ENCODE data around the gene ZBTB7A.

ZBTB7A gene

GRCh38 chr19:4052114-4052992 is 14.3 kb downstream of the ZBTB7A start:
- DNase-seq = no peak

- no peak for DNase-seq
These were observed 15.3 kb downstream of the ZBTB7A start for GRCh38 chr19:4051175-4052101.

GRCh38 chr19:4049432-4049831 is 17.3 kb downstream of the ZBTB7A start:
- DNase-seq = no peak

DNA sequence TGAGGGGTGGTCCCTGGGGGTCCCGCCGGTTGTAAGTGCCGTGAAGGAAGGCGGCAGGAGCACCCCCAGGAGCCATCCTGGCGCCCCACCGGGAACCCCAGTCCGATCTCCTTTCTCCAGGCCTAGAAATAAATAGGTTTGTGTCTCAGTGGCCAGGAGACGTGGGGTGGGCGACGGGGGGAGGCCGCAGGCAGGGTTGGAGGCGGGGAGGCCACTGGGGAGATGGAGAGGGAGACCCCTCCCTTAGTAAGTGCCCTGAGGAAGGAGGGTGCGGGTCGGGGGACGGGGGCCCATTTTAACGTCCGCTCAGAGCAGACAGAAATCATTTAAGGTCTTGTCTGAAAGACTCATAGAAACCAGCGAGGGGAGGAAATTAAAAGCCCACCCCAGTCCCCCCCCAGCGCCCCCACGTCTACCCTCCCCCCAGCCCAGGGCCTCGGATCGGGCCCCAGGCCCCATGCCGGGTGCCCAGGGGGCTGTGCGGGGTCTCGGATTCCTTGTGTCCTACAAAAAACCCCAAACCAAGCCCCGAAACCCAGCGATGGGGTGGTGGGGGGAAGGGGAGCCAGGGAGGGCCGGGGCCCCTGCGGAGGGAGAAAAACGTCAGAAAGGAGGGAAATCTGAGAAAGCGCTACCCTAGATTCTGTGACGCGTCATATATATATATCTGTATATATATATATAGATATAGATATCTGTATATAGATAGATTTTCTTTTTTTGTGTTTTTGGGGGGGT is 19.6 kb downstream of the ZBTB7A start:
- DNase-seq = no peak

- no peak for DNase-seq
These were observed 20.4 kb downstream of the ZBTB7A start for GRCh38 chr19:4046362-4046691.

DNA sequence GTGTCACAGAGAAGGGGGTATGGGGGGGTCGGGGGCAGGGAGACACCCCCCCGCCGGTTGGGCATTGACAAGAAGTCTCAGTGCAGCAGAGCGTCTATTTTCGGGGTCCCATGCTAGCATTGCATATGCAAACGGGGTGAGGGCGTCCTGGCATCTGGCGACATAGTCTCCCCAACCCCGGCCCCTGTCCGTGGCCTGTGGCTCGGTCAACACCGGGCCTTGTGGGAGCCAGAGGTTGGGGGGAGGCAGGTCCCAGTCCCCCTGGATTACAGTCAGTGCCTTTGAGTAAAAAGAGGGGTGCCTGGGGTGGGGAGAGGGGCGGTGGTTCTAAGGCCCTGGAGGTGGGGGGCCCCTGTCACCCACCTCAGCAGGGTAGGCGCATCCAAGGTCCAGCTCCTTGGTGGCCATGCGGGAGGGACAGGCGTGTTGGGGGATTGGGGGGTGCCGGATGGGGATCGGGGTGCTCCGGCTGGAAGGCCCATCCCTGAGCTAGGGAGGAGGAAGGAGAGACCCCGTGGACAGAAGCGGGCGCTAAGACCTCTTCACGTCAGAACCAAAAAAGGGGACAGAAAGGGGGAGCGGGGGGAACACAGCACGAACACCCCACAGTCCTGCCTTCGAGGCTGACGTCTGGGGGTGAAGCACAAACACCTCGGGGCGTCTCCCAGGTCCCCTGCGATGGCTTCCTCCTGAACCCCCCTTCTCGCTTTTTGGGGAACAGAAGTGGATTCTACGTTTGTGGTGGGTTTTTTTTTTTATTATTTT is 20.9 kb downstream of the ZBTB7A start:
- DNase-seq = no peak

GRCh38 chr19:4044990-4045465 is 21.7 kb downstream of the ZBTB7A start:
- no peak for DNase-seq

DNA sequence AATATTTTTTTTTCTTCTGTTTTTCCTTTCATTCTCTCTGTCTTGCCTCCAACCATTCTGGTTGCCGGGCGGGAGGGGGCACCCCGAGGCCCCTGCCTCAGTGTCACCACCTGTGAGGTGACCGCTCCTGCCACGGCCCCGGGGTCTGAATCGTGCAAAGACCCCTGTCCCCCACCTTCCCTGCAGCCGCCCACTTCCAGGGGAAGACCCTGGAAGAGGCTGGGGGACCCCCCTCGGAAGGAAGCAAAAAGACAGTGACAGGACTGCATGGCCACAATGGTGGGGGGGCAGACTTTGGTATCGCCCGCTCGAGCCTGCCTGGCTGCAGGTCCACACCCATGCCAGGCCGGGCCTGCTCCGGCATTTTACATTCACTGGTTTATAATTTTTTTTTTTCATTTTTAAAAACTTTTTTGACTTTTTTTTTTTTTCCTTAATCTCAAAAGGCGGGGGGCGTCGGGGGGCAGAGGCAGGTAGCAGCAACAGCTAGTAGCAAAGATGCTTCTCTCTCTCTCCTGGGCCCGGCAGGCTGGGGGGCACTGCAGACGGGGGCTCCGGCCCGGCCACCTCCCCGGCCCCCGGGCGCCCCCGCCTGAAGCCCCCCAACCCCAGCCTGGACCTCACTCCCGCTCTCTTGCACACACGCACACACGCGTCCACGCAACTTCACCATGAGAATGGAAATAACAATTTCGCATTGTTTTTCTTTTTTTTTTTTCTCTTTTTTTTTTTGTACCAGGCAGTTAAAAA is 22.6 kb downstream of the ZBTB7A start:
- no peak for DNase-seq

DNA sequence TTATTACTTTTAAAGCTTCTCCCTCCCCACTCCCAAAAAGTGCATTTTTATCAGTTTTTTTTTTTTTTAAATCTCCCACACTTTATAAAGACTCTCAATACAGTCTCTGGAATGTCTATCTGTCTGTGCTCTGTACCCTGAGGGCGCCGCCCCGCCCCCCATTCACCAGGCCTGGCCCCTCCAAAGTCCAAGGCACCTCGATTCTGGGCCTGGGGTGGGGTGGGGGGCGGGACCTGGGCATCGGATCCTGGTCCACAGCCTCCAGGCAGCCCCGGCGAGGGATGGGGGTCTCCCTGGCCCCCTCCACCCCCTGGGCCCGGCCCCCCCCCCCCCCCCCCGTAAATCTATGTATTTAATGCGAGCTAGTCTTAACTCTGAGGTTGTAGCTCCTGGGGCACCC is 23.3 kb downstream of the ZBTB7A start:
- no peak for DNase-seq

DNA sequence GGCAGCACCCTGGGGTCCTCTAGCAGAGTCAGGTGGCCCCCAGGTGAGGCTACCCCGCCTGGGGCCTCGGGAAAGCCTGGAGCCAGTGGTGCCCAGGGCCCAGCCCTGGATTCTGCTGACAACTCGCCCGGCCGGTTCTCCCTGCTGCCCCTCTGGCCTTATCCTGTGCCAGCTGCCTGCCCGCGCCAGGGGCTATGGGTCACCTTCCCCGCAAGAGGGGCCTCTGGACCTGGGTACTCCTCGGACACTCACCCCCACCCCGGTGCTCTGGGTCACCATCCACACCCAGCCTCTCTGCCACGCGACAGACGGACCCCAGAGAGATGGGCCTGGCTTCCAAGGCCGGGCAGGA is 24.0 kb downstream of the ZBTB7A start:
- no peak for DNase-seq

GRCh38 chr19:4042064-4042730 is 24.5 kb downstream of the ZBTB7A start:
- no peak for DNase-seq

- no peak for DNase-seq
These were observed 27.9 kb downstream of the ZBTB7A start for GRCh38 chr19:4038661-4039423.

- DNase-seq = no peak
These were observed 28.6 kb downstream of the ZBTB7A start for GRCh38 chr19:4038057-4038456.

GRCh38 chr19:4037301-4037949 is 29.3 kb downstream of the ZBTB7A start:
- no peak for DNase-seq

DNA sequence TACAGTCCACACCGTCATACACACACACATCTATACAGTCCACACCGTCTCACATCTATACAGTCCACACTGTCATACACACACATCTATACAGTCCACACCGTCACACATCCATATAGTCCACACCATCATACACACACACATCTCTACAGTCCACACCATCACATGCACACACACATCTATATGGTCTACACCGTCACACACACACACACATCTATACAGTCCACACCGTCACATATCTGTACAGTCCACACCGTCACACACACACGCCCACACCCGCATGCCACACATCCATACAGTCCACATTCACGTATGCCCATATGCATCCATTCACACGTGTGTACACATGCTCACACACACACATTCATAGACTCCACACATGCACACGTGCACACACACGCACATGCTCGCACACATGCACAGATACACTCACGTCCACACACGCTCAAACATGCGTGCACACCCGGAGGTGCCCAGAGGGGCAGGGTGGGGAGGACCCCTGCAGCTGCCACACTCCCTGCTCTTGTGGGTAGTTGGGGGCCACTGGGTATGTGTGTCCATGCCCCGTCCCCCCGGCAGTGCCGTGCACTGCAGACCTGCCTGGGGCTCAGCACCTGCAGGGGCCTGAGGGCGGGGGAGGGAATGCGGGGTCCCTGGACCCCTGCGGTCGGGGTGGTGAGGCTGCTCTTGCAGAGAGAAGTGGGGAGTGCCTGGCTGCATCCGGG is 30.0 kb downstream of the ZBTB7A start:
- DNase-seq = no peak

DNA sequence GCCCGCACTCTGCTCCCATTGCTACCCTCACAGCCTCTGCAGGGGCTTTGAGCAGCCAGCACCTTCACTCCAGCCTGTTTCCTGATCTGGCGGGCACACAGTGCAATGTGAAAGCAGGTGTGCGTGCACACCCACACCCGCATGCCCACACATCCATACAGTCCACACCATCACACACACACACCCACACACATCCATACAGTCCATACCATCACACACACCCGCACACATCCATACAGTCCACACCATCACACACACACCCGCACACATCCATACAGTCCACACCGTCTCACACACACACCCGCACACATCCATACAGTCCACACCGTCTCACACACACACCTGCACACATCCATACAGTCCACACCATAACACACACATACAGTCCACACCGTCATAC is 31.1 kb downstream of the ZBTB7A start:
- DNase-seq = no peak

DNA sequence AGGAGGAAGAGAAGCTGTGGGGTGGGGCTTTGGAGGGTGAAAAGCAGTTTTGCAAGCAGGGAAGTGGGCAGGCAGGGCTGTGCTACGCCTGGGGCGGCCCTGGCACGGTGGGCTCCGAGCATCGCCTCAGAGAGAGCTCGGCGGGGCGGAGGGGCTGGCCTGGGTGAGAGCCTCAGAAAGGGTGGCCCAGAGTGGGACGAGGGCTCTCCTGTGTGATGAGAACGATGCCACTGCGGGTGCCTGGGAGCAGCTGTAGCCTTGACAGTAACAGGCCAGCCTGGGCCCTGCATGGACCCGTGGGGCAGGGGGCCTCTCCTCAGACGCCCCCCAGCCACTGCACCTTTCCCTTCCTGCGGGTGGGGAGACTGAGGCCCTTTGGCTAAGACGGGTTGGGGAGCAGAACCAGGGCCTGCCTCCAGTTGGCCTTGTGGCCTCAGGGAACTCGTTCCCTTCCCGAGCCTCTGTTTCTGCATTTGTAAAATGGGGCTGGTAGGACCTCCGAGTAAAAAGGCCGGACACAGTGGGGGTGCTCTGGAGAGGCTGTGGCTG is 31.6 kb downstream of the ZBTB7A start:
- DNase-seq = no peak
